Occipital lobe (tissue), 2 donors: ENCODE results near the gene VTI1A. TPM values are rescaled to one million over a fixed set of nuclear protein-coding genes. Genes with fewer than 3 reads are reported as not detected.

Experiments
- DNase-seq: peaks from one replicate; lab custom pipeline; 2025; lab: John Stamatoyannopoulos, UW
- total RNA-seq: library from RNA; depleted of rRNA; stranded (reverse); fragments of >200 nt; gene quantifications from one replicate; pipeline ENCODE4 v1.2.3, GENCODE V29; 2014

Gene VTI1A
- total RNA-seq, 1 donor from 2014 or later = 70.0 TPM

GRCh38 chr10:112826018-112826697 is 379.1 kb downstream of the VTI1A start:
- no peak for DNase-seq

GRCh38 chr10:112827086-112827485 is 380.1 kb downstream of the VTI1A start:
- DNase-seq = no peak

- no peak for DNase-seq
These were observed 380.9 kb downstream of the VTI1A start for GRCh38 chr10:112827951-112828350.

- no peak for DNase-seq
These were observed 384.8 kb downstream of the VTI1A start for GRCh38 chr10:112831859-112832258.

- no peak for DNase-seq
These were observed 385.4 kb downstream of the VTI1A start for GRCh38 chr10:112832361-112832878.

GRCh38 chr10:112832959-112833358 is 385.9 kb downstream of the VTI1A start:
- no peak for DNase-seq

GRCh38 chr10:112834751-112835181 is 387.8 kb downstream of the VTI1A start:
- no peak for DNase-seq

- no peak for DNase-seq
These were observed 388.3 kb downstream of the VTI1A start for GRCh38 chr10:112835217-112835715.

- no peak for DNase-seq
These were observed 389.0 kb downstream of the VTI1A start for GRCh38 chr10:112835944-112836451.

GRCh38 chr10:112838784-112839481 is 391.9 kb downstream of the VTI1A start:
- no peak for DNase-seq

GRCh38 chr10:112839928-112840654 is 393.1 kb downstream of the VTI1A start:
- DNase-seq = no peak

GRCh38 chr10:112841549-112841948 is 394.5 kb downstream of the VTI1A start:
- no peak for DNase-seq

GRCh38 chr10:112842832-112843360 is 395.9 kb downstream of the VTI1A start:
- DNase-seq = no peak

- DNase-seq = no peak
These were observed 396.6 kb downstream of the VTI1A start for GRCh38 chr10:112843623-112844022.

GRCh38 chr10:112844681-112845544 is 397.9 kb downstream of the VTI1A start:
- no peak for DNase-seq

- no peak for DNase-seq
These were observed 400.8 kb downstream of the VTI1A start for GRCh38 chr10:112847778-112848177.

GRCh38 chr10:112848228-112848627 is 401.2 kb downstream of the VTI1A start:
- no peak for DNase-seq

- DNase-seq = no peak
These were observed 401.9 kb downstream of the VTI1A start for GRCh38 chr10:112848868-112849430.

GRCh38 chr10:112849546-112849945 is 402.5 kb downstream of the VTI1A start:
- no peak for DNase-seq

- DNase-seq = no peak
These were observed 404.2 kb downstream of the VTI1A start for GRCh38 chr10:112851181-112851580.
